ENCODE measurements around the gene PHYHIPL. TPM values are rescaled to one million over a fixed set of nuclear protein-coding genes. Genes with fewer than 3 reads are reported as not detected.
"Not testable (repeated sequence)": the region's sequence is repeated elsewhere in the genome, so short reads cannot be mapped to it uniquely, and the experiment has no call there.

The PHYHIPL gene
- total RNA-seq, 1 donor from 2014 or later: 0.52 TPM

GRCh38 chr10:59180689-59181270 is 4.3 kb downstream of the PHYHIPL start:
- Histone ChIP-seq H3K36me3 (ENCODE audit: control insufficient read depth in 3 of 3, insufficient read depth in 3 of 3, low read length in 3 of 3) (no peaks in the 10 kb centered on the region), H3K4me1 (ENCODE audit: control insufficient read depth in 3 of 3, insufficient read depth in 3 of 3, low read length in 3 of 3) (peaks cover 2 to 14% (median 8%) of the 10 kb centered on the region in 3 donors), H3K27me3 (ENCODE audit: control insufficient read depth in 3 of 3, insufficient read depth in 3 of 3, low read length in 3 of 3) (peaks cover 3 to 19% (median 18%) of the 10 kb centered on the region in 3 donors), H3K9me3 (ENCODE audit: control insufficient read depth in 3 of 3, low read length in 3 of 3) (no peaks in the 10 kb centered on the region), H3K4me3 (ENCODE audit: low read length in 3 of 3) (no peak overlapping the region), H3K27ac (ENCODE audit: low read depth, low read length) (no peak overlapping the region), H3K9ac (ENCODE audit: low read depth in 1 of 3, low read length in 3 of 3) (no peak overlapping the region)

- peaks cover 0 to 17% (median 12%) of the 10 kb centered on the region in 3 donors for H3K27me3 ChIP-seq (ENCODE audit: control insufficient read depth in 3 of 3, insufficient read depth in 3 of 3, low read length in 3 of 3)
- H3K4me1 ChIP-seq (ENCODE audit: control insufficient read depth in 3 of 3, insufficient read depth in 3 of 3, low read length in 3 of 3): peaks cover 0 to 8% (median 3%) of the 10 kb centered on the region in 3 donors
- no peak overlapping the region for H3K27ac ChIP-seq (ENCODE audit: low read depth, low read length)
- no peaks in the 10 kb centered on the region for H3K36me3 ChIP-seq (ENCODE audit: control insufficient read depth in 3 of 3, insufficient read depth in 3 of 3, low read length in 3 of 3)
- H3K9me3 ChIP-seq (ENCODE audit: control insufficient read depth in 3 of 3, low read length in 3 of 3): no peaks in the 10 kb centered on the region
- no peak overlapping the region for H3K4me3 ChIP-seq (ENCODE audit: low read length in 3 of 3)
- no peak overlapping the region for H3K9ac ChIP-seq (ENCODE audit: low read depth in 1 of 3, low read length in 3 of 3)
Measured at GRCh38 chr10:59181668-59182067, 5.2 kb downstream of the PHYHIPL start.

GRCh38 chr10:59190332-59190731 is 13.9 kb downstream of the PHYHIPL start:
- Histone ChIP-seq H3K27ac (ENCODE audit: low read depth, low read length) (no peak overlapping the region), H3K4me1 (ENCODE audit: control insufficient read depth in 3 of 3, insufficient read depth in 3 of 3, low read length in 3 of 3) (no peaks in the 10 kb centered on the region), H3K9ac (ENCODE audit: low read depth in 1 of 3, low read length in 3 of 3) (no peak overlapping the region), H3K27me3 (ENCODE audit: control insufficient read depth in 3 of 3, insufficient read depth in 3 of 3, low read length in 3 of 3) (no peaks in the 10 kb centered on the region), H3K4me3 (ENCODE audit: low read length in 3 of 3) (no peak overlapping the region), H3K9me3 (ENCODE audit: control insufficient read depth in 3 of 3, low read length in 3 of 3) (no peaks in the 10 kb centered on the region), H3K36me3 (ENCODE audit: control insufficient read depth in 3 of 3, insufficient read depth in 3 of 3, low read length in 3 of 3) (no peaks in the 10 kb centered on the region)

- H3K4me3 ChIP-seq (ENCODE audit: low read length in 3 of 3): no peak overlapping the region
- no peaks in the 10 kb centered on the region for H3K36me3 ChIP-seq (ENCODE audit: control insufficient read depth in 3 of 3, insufficient read depth in 3 of 3, low read length in 3 of 3)
- no peaks in the 10 kb centered on the region for H3K27me3 ChIP-seq (ENCODE audit: control insufficient read depth in 3 of 3, insufficient read depth in 3 of 3, low read length in 3 of 3)
- no peak overlapping the region for H3K27ac ChIP-seq (ENCODE audit: low read depth, low read length)
- H3K9me3 ChIP-seq (ENCODE audit: control insufficient read depth in 3 of 3, low read length in 3 of 3): no peaks in the 10 kb centered on the region
- H3K9ac ChIP-seq (ENCODE audit: low read depth in 1 of 3, low read length in 3 of 3): no peak overlapping the region
- no peaks in the 10 kb centered on the region for H3K4me1 ChIP-seq (ENCODE audit: control insufficient read depth in 3 of 3, insufficient read depth in 3 of 3, low read length in 3 of 3)
Measured at GRCh38 chr10:59206204-59206720, 29.8 kb downstream of the PHYHIPL start.

- Histone ChIP-seq H3K9ac (ENCODE audit: low read depth in 1 of 3, low read length in 3 of 3) (no peak overlapping the region), H3K9me3 (ENCODE audit: control insufficient read depth in 3 of 3, low read length in 3 of 3) (no peaks in the 10 kb centered on the region), H3K4me1 (ENCODE audit: control insufficient read depth in 3 of 3, insufficient read depth in 3 of 3, low read length in 3 of 3) (no peaks in the 10 kb centered on the region), H3K27me3 (ENCODE audit: control insufficient read depth in 3 of 3, insufficient read depth in 3 of 3, low read length in 3 of 3) (no peaks in the 10 kb centered on the region), H3K4me3 (ENCODE audit: low read length in 3 of 3) (no peak overlapping the region), H3K36me3 (ENCODE audit: control insufficient read depth in 3 of 3, insufficient read depth in 3 of 3, low read length in 3 of 3) (no peaks in the 10 kb centered on the region), H3K27ac (ENCODE audit: low read depth, low read length) (no peak overlapping the region)
Measured at GRCh38 chr10:59212301-59212798, 35.9 kb downstream of the PHYHIPL start.

- Histone ChIP-seq H3K9ac (ENCODE audit: low read depth in 1 of 3, low read length in 3 of 3) (no peak overlapping the region), H3K9me3 (ENCODE audit: control insufficient read depth in 3 of 3, low read length in 3 of 3) (no peaks in the 10 kb centered on the region), H3K36me3 (ENCODE audit: control insufficient read depth in 3 of 3, insufficient read depth in 3 of 3, low read length in 3 of 3) (no peaks in the 10 kb centered on the region), H3K27ac (ENCODE audit: low read depth, low read length) (no peak overlapping the region), H3K27me3 (ENCODE audit: control insufficient read depth in 3 of 3, insufficient read depth in 3 of 3, low read length in 3 of 3) (no peaks in the 10 kb centered on the region), H3K4me3 (ENCODE audit: low read length in 3 of 3) (no peak overlapping the region), H3K4me1 (ENCODE audit: control insufficient read depth in 3 of 3, insufficient read depth in 3 of 3, low read length in 3 of 3) (no peaks in the 10 kb centered on the region)
Measured at GRCh38 chr10:59214160-59214559, 37.7 kb downstream of the PHYHIPL start.

- Histone ChIP-seq H3K27me3 (ENCODE audit: control insufficient read depth in 3 of 3, insufficient read depth in 3 of 3, low read length in 3 of 3) (no peaks in the 10 kb centered on the region), H3K9ac (ENCODE audit: low read depth in 1 of 3, low read length in 3 of 3) (no peak overlapping the region), H3K27ac (ENCODE audit: low read depth, low read length) (no peak overlapping the region), H3K36me3 (ENCODE audit: control insufficient read depth in 3 of 3, insufficient read depth in 3 of 3, low read length in 3 of 3) (no peaks in the 10 kb centered on the region), H3K4me1 (ENCODE audit: control insufficient read depth in 3 of 3, insufficient read depth in 3 of 3, low read length in 3 of 3) (no peaks in the 10 kb centered on the region), H3K9me3 (ENCODE audit: control insufficient read depth in 3 of 3, low read length in 3 of 3) (no peaks in the 10 kb centered on the region), H3K4me3 (ENCODE audit: low read length in 3 of 3) (no peak overlapping the region)
Measured at GRCh38 chr10:59216178-59216869, 39.9 kb downstream of the PHYHIPL start.

- H3K36me3 ChIP-seq (ENCODE audit: control insufficient read depth in 3 of 3, insufficient read depth in 3 of 3, low read length in 3 of 3): no peaks in the 10 kb centered on the region
- H3K27me3 ChIP-seq (ENCODE audit: control insufficient read depth in 3 of 3, insufficient read depth in 3 of 3, low read length in 3 of 3): no peaks in the 10 kb centered on the region
- H3K9ac ChIP-seq (ENCODE audit: low read depth in 1 of 3, low read length in 3 of 3): no peak overlapping the region
- H3K9me3 ChIP-seq (ENCODE audit: control insufficient read depth in 3 of 3, low read length in 3 of 3): no peaks in the 10 kb centered on the region
- H3K4me3 ChIP-seq (ENCODE audit: low read length in 3 of 3): no peak overlapping the region
- H3K4me1 ChIP-seq (ENCODE audit: control insufficient read depth in 3 of 3, insufficient read depth in 3 of 3, low read length in 3 of 3): no peaks in the 10 kb centered on the region
- no peak overlapping the region for H3K27ac ChIP-seq (ENCODE audit: low read depth, low read length)
Measured at GRCh38 chr10:59222788-59223187, 46.3 kb downstream of the PHYHIPL start.

- H3K9me3 ChIP-seq (ENCODE audit: control insufficient read depth in 3 of 3, low read length in 3 of 3); H3K36me3 ChIP-seq (ENCODE audit: control insufficient read depth in 3 of 3, insufficient read depth in 3 of 3, low read length in 3 of 3); H3K9ac ChIP-seq (ENCODE audit: low read depth in 1 of 3, low read length in 3 of 3); H3K4me1 ChIP-seq (ENCODE audit: control insufficient read depth in 3 of 3, insufficient read depth in 3 of 3, low read length in 3 of 3); H3K27me3 ChIP-seq (ENCODE audit: control insufficient read depth in 3 of 3, insufficient read depth in 3 of 3, low read length in 3 of 3); H3K27ac ChIP-seq (ENCODE audit: low read depth, low read length); H3K4me3 ChIP-seq (ENCODE audit: low read length in 3 of 3): not testable (repeated sequence)
Measured at GRCh38 chr10:59223597-59223996, 47.2 kb downstream of the PHYHIPL start.

GRCh38 chr10:59225211-59225610 is 48.8 kb downstream of the PHYHIPL start:
- Histone ChIP-seq H3K4me3 (ENCODE audit: low read length in 3 of 3) (no peak overlapping the region), H3K36me3 (ENCODE audit: control insufficient read depth in 3 of 3, insufficient read depth in 3 of 3, low read length in 3 of 3) (no peaks in the 10 kb centered on the region)

More at GRCh38 chr10:59225211-59225610, 48.8 kb downstream of the PHYHIPL start:
- H3K27ac ChIP-seq (ENCODE audit: low read depth, low read length): no peak overlapping the region
- H3K4me1 ChIP-seq (ENCODE audit: control insufficient read depth in 3 of 3, insufficient read depth in 3 of 3, low read length in 3 of 3): no peaks in the 10 kb centered on the region
- H3K27me3 ChIP-seq (ENCODE audit: control insufficient read depth in 3 of 3, insufficient read depth in 3 of 3, low read length in 3 of 3): no peaks in the 10 kb centered on the region
- H3K9ac ChIP-seq (ENCODE audit: low read depth in 1 of 3, low read length in 3 of 3): no peak overlapping the region
- no peaks in the 10 kb centered on the region for H3K9me3 ChIP-seq (ENCODE audit: control insufficient read depth in 3 of 3, low read length in 3 of 3)

Data from skeletal muscle tissue (tissue), 4 donors.